ENCODE measurements around the gene APBB1IP. TPM values are rescaled to one million over a fixed set of nuclear protein-coding genes. Genes with fewer than 3 reads are reported as not detected.

APBB1IP gene
- total and polyA plus RNA-seq, 9 of the 15 experiments (the other 6 are each of a cell fraction or from before 2014, with no cell fraction given), result 0.03 to 0.11 (median 0.06) TPM; not detected in 4

GRCh38 chr10:26468700-26469099 lies 30.6 kb downstream of the APBB1IP start (continued):
- no peak for TF ChIP-seq ZBTB40 (IDR thresholded peaks at IDR 0.05)
- no peak for TF ChIP-seq ZBTB40 (CRISPR knock-in tag; IDR thresholded peaks at IDR 0.05)

GRCh38 chr10:26472492-26472778 lies 34.3 kb downstream of the APBB1IP start:
- Histone ChIP-seq H3K4me3 (no peak overlapping the region), H3K9me3 (replicated peaks; ENCODE audit: control insufficient read depth, insufficient read depth, low read depth, low read length) (no peaks in the 10 kb centered on the region), H3K9ac (ENCODE audit: insufficient read depth in 1 of 2, low read depth in 2 of 2, low read length in 2 of 2) (no peak overlapping the region), H3K4me2 (ENCODE audit: insufficient read depth, low read length) (no peak overlapping the region), H4K20me1 (replicated peaks; ENCODE audit: control insufficient read depth, insufficient read depth, low read length) (no peaks in the 10 kb centered on the region), H3K27me3 (ENCODE audit: control insufficient read depth in 2 of 2, insufficient read depth in 2 of 2, low read length in 2 of 2) (no peaks in the 10 kb centered on the region), H3K79me2 (ENCODE audit: control insufficient read depth, insufficient read depth, low read length) (no peaks in the 10 kb centered on the region), H2AFZ (ENCODE audit: low read depth, low read length) (no peak overlapping the region), H3K36me3 (ENCODE audit: control insufficient read depth, insufficient read depth, low read length) (no peaks in the 10 kb centered on the region), H3K27ac (ENCODE audit: extremely low read depth, low read depth, low read length) (no peak overlapping the region), H3K4me1 (replicated peaks in 1 of 2; ENCODE audit: control insufficient read depth in 2 of 2, insufficient read depth in 2 of 2, low read length in 2 of 2) (no peaks in the 10 kb centered on the region), H3K9me1 (ENCODE audit: control insufficient read depth, insufficient read depth, low read length) (peaks cover 3% of the 10 kb centered on the region)
- peak; percentile 82 for TF ChIP-seq ZNF24 (IDR thresholded peaks at IDR 0.05)
- TF ChIP-seq PHF20 (IDR thresholded peaks at IDR 0.05; ENCODE audit: partially characterized antibody), result no peak
- TF ChIP-seq CBX8 (IDR thresholded peaks at IDR 0.05; ENCODE audit: borderline replicate concordance, extremely low read depth, low read depth, low read length, poor library complexity, severe bottlenecking), result no peak
- ATAC-seq, result no peak
- in situ Hi-C loops (cut with MboI), result no loop called here
- intact Hi-C loops (cut with micrococcal nuclease), result no loop called here
- ChIA-PET POLR2A (no interaction called here), CTCF (ENCODE audit: low intra/inter-chr PET ratio) (no interaction called here)
- no peak for FAIRE-seq
- no TSS peak for BruUV-seq (replicated peaks)
- WGBS (ENCODE audit: insufficient coverage, low coverage, missing lambda C conversion rate), result 4% methylated on average over 5 of the region's 5 CpGs
- no peak for DNase-seq (ENCODE audit: extremely low read depth in 1 of 4, low spot score in 3 of 4)

Data from K562 (cell line).